ENCODE data around the gene SOSTDC1. TPM values are rescaled to one million over a fixed set of nuclear protein-coding genes. Genes with fewer than 3 reads are reported as not detected.

SOSTDC1 gene
- total and polyA plus RNA-seq, 2 experiments from 2014 or later = 1.7 to 2.0 TPM

DNA sequence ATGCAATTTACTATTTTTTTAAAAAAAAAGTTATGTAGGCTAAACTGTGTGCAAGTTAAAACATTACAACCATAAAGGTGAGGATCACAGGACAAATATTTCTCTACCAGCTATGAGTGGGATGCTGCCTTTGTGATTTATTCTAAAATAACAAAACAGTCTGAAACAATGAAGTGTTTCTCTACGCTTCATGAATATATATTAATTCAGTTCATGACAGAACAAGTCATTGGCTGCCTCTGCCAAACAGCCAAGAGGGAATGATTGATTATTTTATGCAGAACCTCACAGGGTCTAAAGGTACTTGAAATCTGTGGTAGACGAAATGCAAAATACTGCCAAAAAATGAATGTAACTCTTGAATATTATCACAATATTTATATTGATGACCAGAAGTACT, 29.0 kb upstream of the SOSTDC1 start:
- no peaks in the 10 kb centered on the region for H3K27me3 ChIP-seq
- DNase-seq (ENCODE audit: low read depth in 1 of 2, low spot score in 1 of 2) = no peak
- TF ChIP-seq, protein P1, sequence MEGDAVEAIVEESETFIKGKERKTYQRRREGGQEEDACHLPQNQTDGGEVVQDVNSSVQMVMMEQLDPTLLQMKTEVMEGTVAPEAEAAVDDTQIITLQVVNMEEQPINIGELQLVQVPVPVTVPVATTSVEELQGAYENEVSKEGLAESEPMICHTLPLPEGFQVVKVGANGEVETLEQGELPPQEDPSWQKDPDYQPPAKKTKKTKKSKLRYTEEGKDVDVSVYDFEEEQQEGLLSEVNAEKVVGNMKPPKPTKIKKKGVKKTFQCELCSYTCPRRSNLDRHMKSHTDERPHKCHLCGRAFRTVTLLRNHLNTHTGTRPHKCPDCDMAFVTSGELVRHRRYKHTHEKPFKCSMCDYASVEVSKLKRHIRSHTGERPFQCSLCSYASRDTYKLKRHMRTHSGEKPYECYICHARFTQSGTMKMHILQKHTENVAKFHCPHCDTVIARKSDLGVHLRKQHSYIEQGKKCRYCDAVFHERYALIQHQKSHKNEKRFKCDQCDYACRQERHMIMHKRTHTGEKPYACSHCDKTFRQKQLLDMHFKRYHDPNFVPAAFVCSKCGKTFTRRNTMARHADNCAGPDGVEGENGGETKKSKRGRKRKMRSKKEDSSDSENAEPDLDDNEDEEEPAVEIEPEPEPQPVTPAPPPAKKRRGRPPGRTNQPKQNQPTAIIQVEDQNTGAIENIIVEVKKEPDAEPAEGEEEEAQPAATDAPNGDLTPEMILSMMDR (IDR thresholded peaks at IDR 0.05; ENCODE audit: low read depth, low read length) = no peak
- H3K4me1 ChIP-seq (ENCODE audit: low read depth) = no peaks in the 10 kb centered on the region
- H3K27ac ChIP-seq = no peak overlapping the region
- no peaks in the 10 kb centered on the region for H3K9me3 ChIP-seq (ENCODE audit: low read depth)
- no peaks in the 10 kb centered on the region for H3K36me3 ChIP-seq
- H3K4me3 ChIP-seq = no peak overlapping the region

DNA sequence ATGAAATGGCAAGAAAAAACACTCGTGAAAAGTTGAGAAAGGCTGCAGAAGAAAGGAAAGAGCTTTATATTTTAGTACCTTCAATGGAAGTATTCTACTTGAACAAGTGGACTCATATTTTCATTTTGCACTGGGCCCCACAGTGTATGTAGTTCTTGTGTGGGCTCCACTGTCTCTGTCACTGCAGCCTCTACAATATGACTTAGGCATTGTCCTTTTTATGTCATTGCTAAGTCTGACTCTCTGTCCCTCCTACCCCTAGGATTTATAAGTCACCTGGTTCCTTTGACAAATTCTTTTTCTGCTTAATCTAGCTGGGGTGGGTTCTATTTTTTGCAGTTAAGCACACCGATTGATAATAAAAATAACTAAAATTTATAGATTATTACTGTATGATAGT, 27.7 kb upstream of the SOSTDC1 start:
- no peaks in the 10 kb centered on the region for H3K4me1 ChIP-seq (ENCODE audit: low read depth)
- no peak for DNase-seq (ENCODE audit: low read depth in 1 of 2, low spot score in 1 of 2)
- H3K36me3 ChIP-seq = no peaks in the 10 kb centered on the region
- TF ChIP-seq, protein P1 (IDR thresholded peaks at IDR 0.05; ENCODE audit: low read depth, low read length) = no peak
- no peaks in the 10 kb centered on the region for H3K27me3 ChIP-seq
- H3K27ac ChIP-seq = no peak overlapping the region
- no peaks in the 10 kb centered on the region for H3K9me3 ChIP-seq (ENCODE audit: low read depth)
- H3K4me3 ChIP-seq = no peak overlapping the region

DNA sequence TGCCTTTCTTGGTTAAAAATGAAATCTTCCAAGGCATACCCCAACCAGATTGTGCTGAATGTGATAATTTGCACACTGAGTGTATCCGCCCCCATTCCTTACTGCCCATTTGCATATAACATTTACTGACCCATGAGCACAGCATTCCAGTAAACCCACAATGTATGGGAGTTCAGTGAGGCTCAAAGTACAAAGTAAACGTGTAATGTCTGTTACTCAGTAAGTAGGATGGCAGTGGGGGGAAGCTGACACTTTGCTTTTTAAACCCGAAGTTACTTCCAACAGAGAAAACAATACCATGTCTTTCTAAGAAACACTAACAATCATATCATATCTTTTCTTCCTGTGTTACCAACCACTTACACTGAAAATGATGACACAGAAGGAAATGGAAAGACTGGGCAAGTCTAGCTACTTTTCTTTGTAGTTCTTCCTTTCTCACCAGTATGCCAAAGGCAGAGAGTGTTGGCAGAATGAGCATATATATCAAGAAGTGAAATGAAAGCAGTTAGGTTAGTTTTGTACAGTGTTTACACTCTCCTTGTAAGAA, 27.1 kb upstream of the SOSTDC1 start:
- TF ChIP-seq, protein P1 (IDR thresholded peaks at IDR 0.05; ENCODE audit: low read depth, low read length) = no peak
- H3K27ac ChIP-seq = no peak overlapping the region
- peak in 1 of 2 donors; percentile 52 for DNase-seq (ENCODE audit: low read depth in 1 of 2, low spot score in 1 of 2)

DNA sequence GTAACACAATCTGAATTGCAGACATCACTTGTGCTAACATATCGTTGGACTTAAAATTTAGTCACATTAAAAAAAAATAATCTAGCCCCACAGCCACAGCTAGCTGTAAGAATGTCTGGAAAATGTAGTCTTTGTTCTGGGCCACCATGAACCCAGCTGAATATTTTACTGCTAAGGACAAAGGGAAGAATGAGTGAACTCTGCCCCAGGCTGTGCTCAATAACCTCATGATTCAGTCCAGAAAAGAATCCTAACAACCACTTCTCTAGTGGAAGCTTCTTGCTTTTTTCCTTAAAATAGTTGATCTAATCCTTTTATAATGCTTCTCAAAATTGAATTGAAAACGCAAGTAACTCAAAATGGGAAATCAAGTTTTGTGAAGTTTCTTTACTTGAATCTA, 25.6 kb upstream of the SOSTDC1 start:
- H3K9me3 ChIP-seq (ENCODE audit: low read depth) = no peaks in the 10 kb centered on the region
- H3K27ac ChIP-seq = no peak overlapping the region
- H3K4me1 ChIP-seq (ENCODE audit: low read depth) = no peaks in the 10 kb centered on the region
- no peaks in the 10 kb centered on the region for H3K36me3 ChIP-seq
- no peak overlapping the region for H3K4me3 ChIP-seq
- H3K27me3 ChIP-seq = no peaks in the 10 kb centered on the region
- TF ChIP-seq, protein P1 (IDR thresholded peaks at IDR 0.05; ENCODE audit: low read depth, low read length) = no peak
- no peak for DNase-seq (ENCODE audit: low read depth in 1 of 2, low spot score in 1 of 2)

More for the DNA sequence above, 27.1 kb upstream of the SOSTDC1 start:
- Histone ChIP-seq H3K4me3 (no peak overlapping the region), H3K9me3 (ENCODE audit: low read depth) (no peaks in the 10 kb centered on the region), H3K27me3 (no peaks in the 10 kb centered on the region), H3K36me3 (no peaks in the 10 kb centered on the region), H3K4me1 (ENCODE audit: low read depth) (no peaks in the 10 kb centered on the region)

DNA sequence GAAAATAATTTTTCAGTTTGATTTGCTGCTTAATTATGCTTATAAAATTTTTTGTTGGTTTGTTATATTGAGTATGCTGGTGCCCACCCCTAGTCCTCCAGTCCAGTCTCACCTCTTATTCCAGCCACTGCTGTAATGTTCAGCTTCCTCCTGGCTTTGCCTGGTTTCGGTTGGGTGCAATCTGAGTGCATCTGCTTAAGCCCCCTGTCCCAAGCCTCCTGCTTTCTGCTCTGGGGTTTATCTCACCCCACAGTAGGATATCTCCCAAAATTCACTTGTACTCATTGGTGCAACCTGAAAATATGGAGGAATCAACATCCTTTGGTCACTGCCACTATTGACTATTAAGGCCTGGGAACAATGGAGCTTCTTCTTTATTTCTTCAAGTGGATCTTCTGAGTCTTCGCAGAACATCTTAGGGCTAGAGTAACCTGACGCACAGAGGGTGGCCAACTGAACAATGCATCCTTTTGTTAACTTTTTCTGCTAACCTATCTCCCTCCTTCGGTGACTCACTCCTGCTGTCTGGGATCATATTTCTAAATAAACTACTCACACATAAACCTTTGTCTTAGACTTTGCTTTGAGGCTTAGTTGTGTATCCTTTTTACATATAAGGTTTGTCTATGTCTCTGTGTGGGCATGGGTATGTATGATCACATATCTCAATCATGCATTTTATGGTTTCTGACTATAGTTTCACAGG, 19.1 kb upstream of the SOSTDC1 start:
- no peak overlapping the region for H3K27ac ChIP-seq
- no peaks in the 10 kb centered on the region for H3K27me3 ChIP-seq
- H3K4me3 ChIP-seq = no peak overlapping the region
- H3K36me3 ChIP-seq = no peaks in the 10 kb centered on the region
- no peaks in the 10 kb centered on the region for H3K4me1 ChIP-seq (ENCODE audit: low read depth)
- DNase-seq (ENCODE audit: low read depth in 1 of 2, low spot score in 1 of 2) = peak in 1 of 2 donors; percentile 83
- no peaks in the 10 kb centered on the region for H3K9me3 ChIP-seq (ENCODE audit: low read depth)
- TF ChIP-seq, protein P1 (IDR thresholded peaks at IDR 0.05; ENCODE audit: low read depth, low read length) = no peak
